Nephron progenitor cell (in vitro differentiated cells): ENCODE data around the gene SHFL.

Source experiments
- DNase-seq: peaks from one replicate; pipeline ENCODE4 v3.0.0; 2021
- H3K27ac Mint-ChIP-seq: 2 replicates; pipeline ENCODE4 v1.8.0; 2021; ENCODE audit warnings: mild to moderate bottlenecking, moderate library complexity, mixed read lengths
- H3K27me3 Mint-ChIP-seq: 2 replicates; pipeline ENCODE4 v1.8.0; 2021; ENCODE audit warnings: mild to moderate bottlenecking, low read depth, mixed read lengths; ENCODE audit not compliant: poor library complexity
- H3K36me3 Mint-ChIP-seq: 2 replicates; pipeline ENCODE4 v1.8.0; 2021; ENCODE audit warnings: low read depth, mixed read lengths
- H3K4me1 Mint-ChIP-seq: 2 replicates; pipeline ENCODE4 v1.8.0; 2021; ENCODE audit warnings: mixed read lengths
- H3K4me3 Mint-ChIP-seq: 2 replicates; pipeline ENCODE4 v1.8.0; 2021; ENCODE audit warnings: mild to moderate bottlenecking, moderate library complexity, mixed read lengths
- H3K9me3 Mint-ChIP-seq: 2 replicates; pipeline ENCODE4 v1.8.0; 2021; ENCODE audit warnings: mild to moderate bottlenecking, moderate library complexity, mixed read lengths
- CTCF ChIP-seq: fragments of 200-600 bp; sonication (generic); IDR thresholded peaks from 2 replicates; pipeline ENCODE4 v1.5.0; 2021; ENCODE audit warnings: antibody characterized with exemption

The SHFL gene

GRCh38 chr19:10044390-10044789, 41.7 kb upstream of the SHFL start:
- no peaks in the 10 kb centered on the region for H3K36me3 Mint-ChIP-seq
- H3K9me3 Mint-ChIP-seq, result peaks cover 4% of the 10 kb centered on the region
- no peak overlapping the region for H3K4me3 Mint-ChIP-seq
- H3K27ac Mint-ChIP-seq, result no peak overlapping the region
- no peak for TF ChIP-seq CTCF
- no peak for DNase-seq
- peaks cover 94% of the 10 kb centered on the region for H3K27me3 Mint-ChIP-seq
- H3K4me1 Mint-ChIP-seq, result no peaks in the 10 kb centered on the region

- Mint-ChIP-seq H3K27ac (no peak overlapping the region), H3K36me3 (no peaks in the 10 kb centered on the region), H3K4me3 (no peak overlapping the region), H3K4me1 (no peaks in the 10 kb centered on the region), H3K27me3 (peaks cover 94% of the 10 kb centered on the region), H3K9me3 (peaks cover 4% of the 10 kb centered on the region)
- TF ChIP-seq CTCF, result no peak
- no peak for DNase-seq
Measured at GRCh38 chr19:10045371-10045770, 40.7 kb upstream of the SHFL start.

- Mint-ChIP-seq H3K36me3 (no peaks in the 10 kb centered on the region), H3K4me3 (no peak overlapping the region), H3K27me3 (peaks cover 81% of the 10 kb centered on the region), H3K9me3 (no peaks in the 10 kb centered on the region), H3K4me1 (no peaks in the 10 kb centered on the region), H3K27ac (no peak overlapping the region)
- no peak for DNase-seq
- TF ChIP-seq CTCF, result no peak
Measured at GRCh38 chr19:10049626-10050025, 36.5 kb upstream of the SHFL start.

- no peaks in the 10 kb centered on the region for H3K9me3 Mint-ChIP-seq
- H3K27me3 Mint-ChIP-seq, result peaks cover 80% of the 10 kb centered on the region
- H3K36me3 Mint-ChIP-seq, result no peaks in the 10 kb centered on the region
- TF ChIP-seq CTCF, result no peak
- no peak overlapping the region for H3K4me3 Mint-ChIP-seq
- no peaks in the 10 kb centered on the region for H3K4me1 Mint-ChIP-seq
- DNase-seq, result no peak
- no peak overlapping the region for H3K27ac Mint-ChIP-seq
Measured at GRCh38 chr19:10052602-10053360, 33.3 kb upstream of the SHFL start.

- peaks cover 70% of the 10 kb centered on the region for H3K27me3 Mint-ChIP-seq
- DNase-seq, result peak; percentile 30
- no peak for TF ChIP-seq CTCF
Measured at GRCh38 chr19:10061717-10062310, 24.3 kb upstream of the SHFL start.

GRCh38 chr19:10068205-10068604, 17.9 kb upstream of the SHFL start:
- Mint-ChIP-seq H3K9me3 (peaks cover 11% of the 10 kb centered on the region), H3K4me3 (no peak overlapping the region), H3K27me3 (peaks cover 47% of the 10 kb centered on the region), H3K36me3 (no peaks in the 10 kb centered on the region), H3K4me1 (no peaks in the 10 kb centered on the region), H3K27ac (no peak overlapping the region)
- DNase-seq, result no peak
- TF ChIP-seq CTCF, result no peak

More at GRCh38 chr19:10061717-10062310, 24.3 kb upstream of the SHFL start:
- H3K27ac Mint-ChIP-seq, result no peak overlapping the region
- H3K9me3 Mint-ChIP-seq, result peaks cover 11% of the 10 kb centered on the region
- no peak overlapping the region for H3K4me3 Mint-ChIP-seq
- H3K4me1 Mint-ChIP-seq, result no peaks in the 10 kb centered on the region
- no peaks in the 10 kb centered on the region for H3K36me3 Mint-ChIP-seq
